Esophagus muscularis mucosa (tissue), 3 donors: ENCODE results near the gene HRAS.

ENCODE experiments used
- POLR2AphosphoS5 ChIP-seq, 2 donors: sonication (generic); formaldehyde crosslinking; IDR thresholded peaks; one replicate each; pipeline ENCODE4 v1.6.1; 2017; ENCODE audit warnings: antibody characterized with exemption in 2 of 2
- TF ChIP-seq, protein P1 (sequence below), 3 experiments: fragments of 200-600 bp in 2 of 3; fragments of 450-650 bp in 1 of 3; sonication (generic) in 2 of 3; IDR thresholded peaks; one replicate each; pipeline ENCODE4 v1.5.1; 2017 to 2019; ENCODE audit warnings: antibody characterized with exemption in 3 of 3, mild to moderate bottlenecking in 2 of 3, moderate library complexity in 1 of 3

- TF ChIP-seq, protein P1, sequence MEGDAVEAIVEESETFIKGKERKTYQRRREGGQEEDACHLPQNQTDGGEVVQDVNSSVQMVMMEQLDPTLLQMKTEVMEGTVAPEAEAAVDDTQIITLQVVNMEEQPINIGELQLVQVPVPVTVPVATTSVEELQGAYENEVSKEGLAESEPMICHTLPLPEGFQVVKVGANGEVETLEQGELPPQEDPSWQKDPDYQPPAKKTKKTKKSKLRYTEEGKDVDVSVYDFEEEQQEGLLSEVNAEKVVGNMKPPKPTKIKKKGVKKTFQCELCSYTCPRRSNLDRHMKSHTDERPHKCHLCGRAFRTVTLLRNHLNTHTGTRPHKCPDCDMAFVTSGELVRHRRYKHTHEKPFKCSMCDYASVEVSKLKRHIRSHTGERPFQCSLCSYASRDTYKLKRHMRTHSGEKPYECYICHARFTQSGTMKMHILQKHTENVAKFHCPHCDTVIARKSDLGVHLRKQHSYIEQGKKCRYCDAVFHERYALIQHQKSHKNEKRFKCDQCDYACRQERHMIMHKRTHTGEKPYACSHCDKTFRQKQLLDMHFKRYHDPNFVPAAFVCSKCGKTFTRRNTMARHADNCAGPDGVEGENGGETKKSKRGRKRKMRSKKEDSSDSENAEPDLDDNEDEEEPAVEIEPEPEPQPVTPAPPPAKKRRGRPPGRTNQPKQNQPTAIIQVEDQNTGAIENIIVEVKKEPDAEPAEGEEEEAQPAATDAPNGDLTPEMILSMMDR (IDR thresholded peaks at IDR 0.05) = no peak
- peak; percentile 84 to 89 for TF ChIP-seq POLR2AphosphoS5 (IDR thresholded peaks at IDR 0.05)
These were observed 40.8 kb upstream of the HRAS start, which contains the start of gene PHRF1 for GRCh38 chr11:575996-576768.
